Activated T-cell treated with anti-CD3 and anti-CD28 coated beads, Interleukin-2, amount 50 U/mL, for 24 hours (primary cell): ENCODE data around the gene GALNT12.

Experiments
- DNase-seq: peaks from one replicate; pipeline ENCODE4 v3.0.0-alpha.2; 2020
- H3K27ac Mint-ChIP-seq: 2 replicates; pipeline ENCODE4 v1.8.0; 2020; ENCODE audit warnings: mild to moderate bottlenecking, mixed read lengths
- H3K27me3 Mint-ChIP-seq: 2 replicates; pipeline ENCODE4 v1.8.0; 2020; ENCODE audit warnings: mixed read lengths
- H3K36me3 Mint-ChIP-seq: 2 replicates; pipeline ENCODE4 v1.8.0; 2020; ENCODE audit warnings: low read depth, mixed read lengths
- H3K4me1 Mint-ChIP-seq: 2 replicates; pipeline ENCODE4 v1.8.0; 2020; ENCODE audit warnings: low read depth, mixed read lengths
- H3K4me3 Mint-ChIP-seq: 2 replicates; pipeline ENCODE4 v1.8.0; 2020; ENCODE audit warnings: mild to moderate bottlenecking, moderate library complexity, mixed read lengths
- H3K9me3 Mint-ChIP-seq: 2 replicates; pipeline ENCODE4 v1.8.0; 2020; ENCODE audit warnings: mixed read lengths

Gene GALNT12

DNA sequence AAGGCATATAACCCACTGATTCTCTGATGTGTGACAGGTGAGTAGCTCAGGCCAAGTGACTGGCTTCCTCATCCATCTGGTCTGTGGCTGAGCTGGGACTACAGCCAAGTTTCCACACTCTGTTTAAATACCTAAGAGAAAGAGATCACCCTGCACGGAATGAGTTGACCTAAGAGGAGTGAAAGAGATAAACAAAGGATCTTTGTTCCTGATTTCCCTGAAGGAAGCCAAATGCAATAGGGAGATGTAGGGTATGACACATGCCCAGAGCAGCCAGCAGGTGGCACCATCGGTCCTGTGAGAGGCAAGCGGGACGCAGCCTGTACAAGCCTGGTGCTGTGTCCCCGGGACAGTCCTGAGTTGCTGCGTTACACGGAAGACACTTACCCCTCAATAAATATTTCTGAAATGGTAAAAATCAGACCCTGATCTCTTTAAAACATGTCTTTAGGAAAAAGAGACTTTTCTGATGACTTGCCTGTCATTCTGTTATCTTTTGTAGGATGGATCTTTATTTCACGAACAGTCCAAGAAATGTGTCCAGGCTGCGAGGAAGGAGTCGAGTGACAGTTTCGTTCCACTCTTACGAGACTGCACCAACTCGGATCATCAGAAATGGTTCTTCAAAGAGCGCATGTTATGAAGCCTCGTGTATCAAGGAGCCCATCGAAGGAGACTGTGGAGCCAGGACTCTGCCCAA, 41.1 kb downstream of the GALNT12 start:
- Mint-ChIP-seq H3K27me3 (no peaks in the 10 kb centered on the region), H3K9me3 (no peaks in the 10 kb centered on the region), H3K27ac (no peak overlapping the region), H3K4me3 (no peak overlapping the region), H3K4me1 (peaks cover 11% of the 10 kb centered on the region), H3K36me3 (peaks cover 18% of the 10 kb centered on the region)
- peak; percentile 84 for DNase-seq

DNA sequence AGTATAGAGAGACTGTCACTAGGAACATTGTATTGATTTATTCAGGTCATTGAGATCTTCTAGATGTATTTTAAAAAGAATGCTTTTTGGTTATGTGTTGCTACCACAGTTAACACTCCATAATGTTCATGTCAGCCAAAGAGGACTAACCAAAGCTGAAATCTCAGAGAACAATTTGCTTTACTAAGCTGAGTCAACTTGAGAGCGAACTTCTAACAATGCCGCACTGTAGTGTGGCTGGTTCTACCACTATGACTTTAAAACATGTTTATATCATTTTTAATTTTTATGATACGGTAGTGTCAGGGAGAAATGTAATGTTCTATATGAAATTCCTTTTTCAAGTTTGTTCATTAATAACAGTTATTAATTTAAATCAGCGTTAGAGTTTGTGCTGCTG, 42.1 kb downstream of the GALNT12 start:
- Mint-ChIP-seq H3K9me3 (no peaks in the 10 kb centered on the region), H3K27ac (no peak overlapping the region), H3K4me1 (peaks cover 11% of the 10 kb centered on the region), H3K4me3 (no peak overlapping the region), H3K36me3 (peaks cover 15% of the 10 kb centered on the region), H3K27me3 (no peaks in the 10 kb centered on the region)
- DNase-seq = no peak

DNA sequence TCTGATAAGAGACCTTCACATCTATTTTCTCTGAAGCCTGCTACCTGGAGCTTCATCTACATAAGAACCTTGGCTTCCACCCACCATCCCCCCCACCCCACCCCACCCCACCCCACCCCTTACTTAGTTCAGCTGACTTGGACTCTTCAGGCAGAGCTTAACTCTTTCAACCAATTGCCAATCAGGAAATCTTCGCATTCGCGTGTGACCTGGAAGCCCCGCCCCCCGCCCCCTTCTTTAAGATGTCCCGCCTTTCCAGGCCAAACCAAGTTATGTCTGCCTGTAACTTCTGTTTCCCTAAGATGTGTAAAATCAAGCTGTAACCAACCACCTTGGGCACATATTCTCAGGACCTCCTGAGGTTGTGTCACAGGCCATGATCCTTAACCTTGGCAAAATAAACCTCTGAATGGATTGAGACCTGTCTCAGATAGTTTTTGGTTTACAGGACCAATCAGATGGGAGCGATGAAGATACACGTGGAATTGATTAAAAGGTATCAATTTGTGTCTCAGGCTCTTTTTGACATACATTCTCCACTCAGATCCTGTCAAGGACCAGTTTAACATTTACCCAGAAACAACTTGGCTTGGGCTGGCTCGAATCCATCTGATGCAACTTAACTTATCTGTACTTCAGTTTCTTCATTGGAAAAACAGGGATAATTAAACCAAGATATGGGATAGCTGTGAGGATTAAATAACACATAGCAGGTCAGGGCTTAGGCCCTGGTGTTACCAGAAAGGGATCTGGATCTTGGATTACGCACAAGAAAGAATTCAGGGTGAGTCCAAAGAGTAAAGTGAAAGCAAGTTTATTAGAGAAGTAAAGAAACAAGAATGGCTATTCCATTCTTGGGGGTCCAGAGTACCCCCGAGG, 43.6 kb downstream of the GALNT12 start:
- Mint-ChIP-seq H3K4me1 (peaks cover 11% of the 10 kb centered on the region), H3K27ac (peak overlapping the region; percentile 35), H3K4me3 (no peak overlapping the region), H3K27me3 (no peaks in the 10 kb centered on the region), H3K36me3 (peaks cover 8% of the 10 kb centered on the region), H3K9me3 (peaks cover 4% of the 10 kb centered on the region)
- DNase-seq = no peak

DNA sequence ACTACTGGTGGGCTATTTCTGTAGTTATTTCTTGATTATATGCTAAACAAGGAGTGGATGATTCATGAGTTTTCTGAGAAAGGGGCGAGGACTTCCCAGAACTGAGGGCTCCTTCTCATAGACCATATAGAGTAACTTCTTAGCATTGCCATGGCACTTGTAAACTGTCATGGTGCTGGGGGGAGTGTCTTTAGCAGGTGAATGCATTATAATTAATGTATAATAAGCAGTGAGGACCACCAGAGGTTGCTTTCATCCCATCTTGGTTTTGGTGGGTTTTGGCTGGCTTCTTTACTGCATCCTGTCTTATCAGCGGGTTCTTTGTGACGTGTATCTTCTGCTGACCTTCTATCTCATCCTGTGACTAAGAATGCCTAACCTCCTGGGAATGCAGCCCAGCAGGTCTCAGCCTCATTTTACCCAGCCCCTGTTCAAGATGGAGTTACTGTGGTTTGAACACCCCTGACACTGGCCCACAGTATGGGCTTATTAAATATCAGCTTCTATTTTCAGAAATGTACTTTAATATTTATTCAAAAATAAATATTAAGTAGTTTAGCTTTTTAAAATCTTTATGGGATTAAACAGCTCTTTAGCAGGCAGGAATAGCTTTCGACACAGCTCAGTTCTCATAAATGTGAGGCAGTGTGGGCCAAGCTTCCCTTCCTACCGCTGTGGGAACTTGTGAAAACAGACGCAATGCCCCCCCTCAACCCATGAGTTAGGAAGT, 44.4 kb downstream of the GALNT12 start:
- Mint-ChIP-seq H3K4me3 (no peak overlapping the region), H3K4me1 (peaks cover 11% of the 10 kb centered on the region), H3K36me3 (peaks cover 6% of the 10 kb centered on the region), H3K27ac (no peak overlapping the region), H3K27me3 (peaks cover 3% of the 10 kb centered on the region), H3K9me3 (peaks cover 6% of the 10 kb centered on the region)
- no peak for DNase-seq

DNA sequence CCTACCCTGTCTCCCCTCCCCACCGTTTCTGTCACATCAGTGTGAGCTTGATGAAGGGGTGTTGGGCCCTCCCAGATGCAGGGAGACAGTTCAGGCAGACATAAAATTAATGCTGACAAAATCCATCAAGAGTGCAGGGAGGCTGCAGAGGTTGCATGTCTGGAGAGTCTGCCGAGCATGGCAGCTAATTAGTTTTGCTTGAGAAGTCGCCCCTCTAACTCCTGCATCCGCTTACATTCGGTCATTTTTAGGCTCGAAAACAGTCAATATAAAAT, 44.9 kb downstream of the GALNT12 start:
- no peak overlapping the region for H3K27ac Mint-ChIP-seq
- DNase-seq = no peak

DNA sequence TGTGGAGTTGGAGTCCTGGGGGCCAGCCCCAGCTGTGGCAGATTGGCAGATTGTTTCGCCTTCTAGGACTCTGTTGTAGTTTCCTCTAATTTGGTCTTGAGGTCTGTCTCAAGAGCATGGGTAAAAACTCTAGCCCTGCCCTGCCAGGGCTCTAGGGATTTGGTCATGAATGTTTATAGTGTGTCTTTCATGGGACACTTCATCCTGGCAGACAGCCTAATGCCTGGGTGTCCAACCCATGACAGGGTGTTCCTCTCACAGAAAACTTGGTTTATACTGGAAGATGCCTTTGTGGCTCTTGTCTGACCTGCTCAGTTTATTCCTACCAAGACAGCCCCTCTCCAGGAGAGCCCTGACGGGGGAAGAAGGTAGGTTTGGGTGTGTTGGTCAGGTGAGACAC, 45.5 kb downstream of the GALNT12 start:
- Mint-ChIP-seq H3K4me3 (no peak overlapping the region), H3K36me3 (peaks cover 6% of the 10 kb centered on the region), H3K4me1 (peaks cover 11% of the 10 kb centered on the region), H3K9me3 (peaks cover 6% of the 10 kb centered on the region), H3K27ac (no peak overlapping the region), H3K27me3 (peaks cover 7% of the 10 kb centered on the region)
- DNase-seq = no peak

More for the DNA sequence above, 44.9 kb downstream of the GALNT12 start:
- Mint-ChIP-seq H3K36me3 (peaks cover 6% of the 10 kb centered on the region), H3K4me3 (no peak overlapping the region), H3K4me1 (peaks cover 11% of the 10 kb centered on the region), H3K27me3 (peaks cover 7% of the 10 kb centered on the region), H3K9me3 (peaks cover 6% of the 10 kb centered on the region)

DNA sequence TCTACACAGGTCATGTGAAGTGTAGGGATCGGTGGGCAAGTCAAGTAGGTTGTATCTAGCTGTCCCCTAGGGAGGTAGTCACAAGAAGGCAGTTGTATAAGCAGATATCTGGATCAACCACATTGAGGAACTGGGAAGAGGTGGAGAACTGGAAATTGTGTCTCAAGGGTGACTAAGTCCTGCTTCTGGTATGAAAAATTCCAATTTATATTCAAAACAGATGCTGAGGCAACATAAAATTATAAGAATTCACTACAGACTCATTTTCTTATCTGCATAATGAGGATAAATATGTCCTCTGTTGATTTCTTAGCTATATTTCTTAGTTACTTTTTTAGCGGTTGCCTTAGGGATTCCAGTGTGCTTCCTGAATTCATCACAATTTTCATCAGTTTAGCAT, 46.8 kb downstream of the GALNT12 start:
- H3K4me1 Mint-ChIP-seq = peaks cover 9% of the 10 kb centered on the region
- H3K4me3 Mint-ChIP-seq = no peak overlapping the region
- peaks cover 4% of the 10 kb centered on the region for H3K36me3 Mint-ChIP-seq
- DNase-seq = no peak
- peaks cover 15% of the 10 kb centered on the region for H3K27me3 Mint-ChIP-seq
- H3K9me3 Mint-ChIP-seq = peaks cover 6% of the 10 kb centered on the region
- H3K27ac Mint-ChIP-seq = no peak overlapping the region

DNA sequence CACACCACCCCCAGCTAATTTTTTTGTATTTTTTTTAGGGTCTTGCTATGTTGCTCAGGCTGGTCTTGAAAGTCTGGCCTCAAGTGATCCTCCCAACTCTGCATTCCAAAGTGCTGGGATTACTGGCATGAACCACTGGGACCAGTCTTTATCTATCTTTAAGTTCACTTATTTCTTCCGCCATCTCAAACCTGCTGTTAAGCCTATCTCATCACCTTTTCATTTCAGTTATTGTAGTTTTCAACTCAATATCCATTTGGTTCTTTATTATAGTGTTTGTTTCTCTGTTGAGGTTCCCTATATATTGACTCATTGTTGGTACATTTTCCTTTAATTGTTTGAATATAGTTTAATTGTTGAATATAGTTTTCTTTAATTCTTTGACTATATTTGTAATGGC, 48.1 kb downstream of the GALNT12 start:
- DNase-seq = no peak
- H3K4me1 Mint-ChIP-seq = peaks cover 9% of the 10 kb centered on the region
- H3K27me3 Mint-ChIP-seq = peaks cover 21% of the 10 kb centered on the region
- peaks cover 6% of the 10 kb centered on the region for H3K9me3 Mint-ChIP-seq
- H3K27ac Mint-ChIP-seq = no peak overlapping the region
- H3K4me3 Mint-ChIP-seq = no peak overlapping the region
- no peaks in the 10 kb centered on the region for H3K36me3 Mint-ChIP-seq

DNA sequence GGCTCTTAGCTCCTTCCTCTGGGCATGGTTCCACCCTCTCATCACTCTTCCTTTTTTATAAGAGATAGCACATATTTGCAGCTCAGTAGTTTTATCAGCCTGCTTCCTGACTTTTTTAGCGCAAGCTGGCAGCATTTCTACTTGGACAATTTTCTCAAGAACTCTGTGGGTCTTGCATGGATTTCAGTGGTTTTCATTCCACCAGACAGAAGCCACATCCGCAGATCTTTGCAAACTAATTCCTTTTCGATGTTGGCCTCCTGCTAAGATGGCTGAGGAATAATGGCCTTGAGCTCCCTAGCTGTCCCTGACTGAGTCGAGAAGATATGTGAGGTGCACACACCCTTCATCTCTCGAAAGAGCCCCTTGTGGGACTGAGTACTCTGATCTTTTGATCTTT, 49.5 kb downstream of the GALNT12 start:
- DNase-seq = no peak
- Mint-ChIP-seq H3K4me1 (peaks cover under 1% of the 10 kb centered on the region), H3K27me3 (peaks cover 21% of the 10 kb centered on the region), H3K4me3 (no peak overlapping the region), H3K36me3 (no peaks in the 10 kb centered on the region), H3K9me3 (peaks cover 6% of the 10 kb centered on the region), H3K27ac (no peak overlapping the region)

DNA sequence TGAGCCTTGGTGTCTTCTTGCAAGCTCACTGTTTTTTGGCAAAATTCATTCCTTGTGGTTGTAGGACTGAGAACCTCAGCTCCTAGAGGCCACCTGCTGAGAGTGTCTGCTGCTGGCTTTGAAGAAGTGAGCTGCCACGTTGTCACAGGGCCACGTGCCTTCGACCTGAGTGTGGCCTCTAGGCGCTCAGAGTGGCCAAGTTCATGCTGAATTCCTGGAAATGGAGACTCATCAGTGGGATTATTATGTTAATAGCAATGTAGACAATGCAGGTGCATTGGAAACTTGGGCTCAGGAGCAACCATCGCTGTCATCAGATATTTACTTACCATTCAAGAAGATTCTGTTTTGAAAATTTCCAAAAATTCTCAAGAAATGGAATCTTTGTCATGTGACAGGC, 52.5 kb downstream of the GALNT12 start:
- Mint-ChIP-seq H3K27ac (no peak overlapping the region), H3K4me1 (no peaks in the 10 kb centered on the region), H3K4me3 (no peak overlapping the region), H3K27me3 (peaks cover 29% of the 10 kb centered on the region), H3K36me3 (no peaks in the 10 kb centered on the region), H3K9me3 (peaks cover 6% of the 10 kb centered on the region)
- no peak for DNase-seq

DNA sequence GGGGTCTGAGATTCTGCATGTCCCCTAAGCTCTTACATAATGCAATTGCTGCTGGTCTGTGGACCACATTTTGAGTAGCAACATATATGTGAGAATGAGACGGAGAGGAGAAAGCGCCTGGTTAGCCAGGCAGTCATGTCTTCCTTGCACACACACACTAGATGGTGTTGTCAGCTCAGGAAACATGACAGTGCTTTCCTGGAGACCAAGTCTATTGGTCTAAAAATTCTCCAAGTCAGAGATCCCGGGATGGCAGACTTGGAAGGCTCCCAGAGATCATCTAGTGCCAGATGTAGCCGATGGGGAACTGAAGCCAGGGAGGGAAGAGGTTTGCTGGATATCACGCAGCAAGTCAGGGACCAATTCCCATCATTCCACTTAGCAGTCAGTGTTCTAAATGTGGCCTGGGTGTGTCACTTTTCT, 53.4 kb downstream of the GALNT12 start:
- no peak for DNase-seq
- Mint-ChIP-seq H3K27me3 (peaks cover 34% of the 10 kb centered on the region), H3K4me1 (no peaks in the 10 kb centered on the region), H3K27ac (no peak overlapping the region), H3K9me3 (peaks cover 3% of the 10 kb centered on the region), H3K36me3 (no peaks in the 10 kb centered on the region), H3K4me3 (no peak overlapping the region)

DNA sequence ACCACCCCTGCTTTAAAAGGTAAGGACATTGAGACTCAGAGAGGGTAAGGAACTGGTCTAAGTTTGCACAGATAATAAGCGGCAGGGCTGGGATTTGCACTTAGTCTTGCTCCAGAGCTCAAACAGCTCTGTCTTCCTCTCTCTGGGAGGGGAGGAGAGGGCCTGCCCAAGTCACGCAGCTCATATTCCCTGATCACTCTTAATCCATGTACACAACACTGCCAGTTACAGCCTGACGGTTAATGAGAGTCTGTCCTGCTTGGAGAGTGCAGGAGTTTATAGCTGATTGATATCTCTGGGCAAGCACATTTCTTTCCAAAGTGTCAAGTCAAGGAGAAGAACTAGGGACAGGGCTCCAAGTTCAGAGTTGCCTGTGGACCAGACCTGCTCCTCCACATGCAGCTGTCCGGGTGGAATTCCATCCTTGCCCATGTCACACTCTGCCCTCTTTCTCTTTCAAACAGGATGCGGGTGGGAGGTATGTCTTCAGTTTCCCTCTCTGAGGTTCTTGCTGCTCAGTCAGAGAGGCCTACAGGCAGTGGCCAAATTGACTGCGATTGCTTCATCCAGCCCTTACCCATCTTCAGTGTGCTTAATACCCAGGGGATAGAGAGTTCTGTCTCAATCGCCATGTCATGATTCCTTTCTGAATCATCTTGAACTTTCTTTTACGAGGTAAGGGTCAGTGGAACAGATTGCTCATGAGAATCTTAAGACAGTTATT, 54.5 kb downstream of the GALNT12 start:
- H3K9me3 Mint-ChIP-seq = no peaks in the 10 kb centered on the region
- H3K4me3 Mint-ChIP-seq = no peak overlapping the region
- H3K36me3 Mint-ChIP-seq = no peaks in the 10 kb centered on the region
- H3K27me3 Mint-ChIP-seq = peaks cover 32% of the 10 kb centered on the region
- no peak for DNase-seq
- no peaks in the 10 kb centered on the region for H3K4me1 Mint-ChIP-seq
- H3K27ac Mint-ChIP-seq = no peak overlapping the region

DNA sequence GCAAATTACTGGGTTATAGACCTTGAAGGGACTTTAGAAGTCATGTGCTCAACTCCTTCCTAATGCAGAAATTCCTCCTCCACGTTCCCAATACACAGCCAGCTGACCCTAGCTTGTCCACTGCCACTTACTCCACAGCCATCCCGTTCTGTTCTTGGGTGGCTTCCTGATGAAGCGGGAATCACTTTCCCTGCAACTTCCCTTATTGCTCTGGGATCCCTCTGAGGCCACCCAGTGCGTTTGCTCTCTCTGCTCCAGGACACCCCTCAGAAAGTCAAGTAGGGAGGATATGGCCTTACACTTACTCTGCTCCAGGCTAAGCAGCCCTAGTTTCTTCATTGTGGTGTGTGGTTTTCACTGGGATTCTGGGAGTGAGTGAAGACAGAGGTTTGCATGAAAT, 55.5 kb downstream of the GALNT12 start:
- Mint-ChIP-seq H3K9me3 (no peaks in the 10 kb centered on the region), H3K27me3 (peaks cover 29% of the 10 kb centered on the region), H3K36me3 (no peaks in the 10 kb centered on the region), H3K4me3 (no peak overlapping the region), H3K4me1 (no peaks in the 10 kb centered on the region), H3K27ac (no peak overlapping the region)
- no peak for DNase-seq
